PC-3 (cell line): Measurements from ENCODE around the gene CELA1.
"Not testable (repeated sequence)": the region's sequence is repeated elsewhere in the genome, so short reads cannot be mapped to it uniquely, and the experiment has no call there.

ENCODE experiments used
- EZH2 ChIP-seq: fragments of 300-600 bp; sonication (generic); IDR thresholded peaks from one replicate; pipeline ENCODE4 v1.6.1; 2017; ENCODE audit warnings: antibody characterized with exemption, mild to moderate bottlenecking, low read length; ENCODE audit not compliant: unreplicated experiment
- TF ChIP-seq, protein P1 (sequence below): fragments of 300-600 bp; sonication (generic); conservative IDR thresholded peaks from 2 replicates; pipeline ENCODE4 v1.5.1; 2017; ENCODE audit warnings: antibody characterized with exemption, low read depth, mild to moderate bottlenecking, low read length

DNA sequence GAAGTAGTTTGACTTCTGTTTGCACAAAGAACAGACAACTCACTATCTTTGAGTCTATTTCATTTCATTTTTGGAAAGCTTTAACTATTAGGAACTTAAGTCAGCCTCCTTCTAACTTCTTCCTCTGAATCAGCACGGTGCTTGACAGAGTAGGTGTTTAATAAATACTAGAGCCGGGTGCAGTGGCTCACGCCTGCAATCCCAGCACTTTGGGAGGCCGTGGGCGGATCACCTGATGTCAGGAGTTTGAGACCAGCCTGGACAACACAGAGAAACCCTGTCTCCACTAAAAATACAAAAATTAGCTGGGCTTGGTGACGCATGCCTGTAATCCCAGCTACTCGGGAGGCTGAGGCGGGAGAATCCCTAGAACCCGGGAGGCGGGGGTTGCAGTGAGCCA lies 45.7 kb downstream of the CELA1 start:
- TF ChIP-seq, protein P1, sequence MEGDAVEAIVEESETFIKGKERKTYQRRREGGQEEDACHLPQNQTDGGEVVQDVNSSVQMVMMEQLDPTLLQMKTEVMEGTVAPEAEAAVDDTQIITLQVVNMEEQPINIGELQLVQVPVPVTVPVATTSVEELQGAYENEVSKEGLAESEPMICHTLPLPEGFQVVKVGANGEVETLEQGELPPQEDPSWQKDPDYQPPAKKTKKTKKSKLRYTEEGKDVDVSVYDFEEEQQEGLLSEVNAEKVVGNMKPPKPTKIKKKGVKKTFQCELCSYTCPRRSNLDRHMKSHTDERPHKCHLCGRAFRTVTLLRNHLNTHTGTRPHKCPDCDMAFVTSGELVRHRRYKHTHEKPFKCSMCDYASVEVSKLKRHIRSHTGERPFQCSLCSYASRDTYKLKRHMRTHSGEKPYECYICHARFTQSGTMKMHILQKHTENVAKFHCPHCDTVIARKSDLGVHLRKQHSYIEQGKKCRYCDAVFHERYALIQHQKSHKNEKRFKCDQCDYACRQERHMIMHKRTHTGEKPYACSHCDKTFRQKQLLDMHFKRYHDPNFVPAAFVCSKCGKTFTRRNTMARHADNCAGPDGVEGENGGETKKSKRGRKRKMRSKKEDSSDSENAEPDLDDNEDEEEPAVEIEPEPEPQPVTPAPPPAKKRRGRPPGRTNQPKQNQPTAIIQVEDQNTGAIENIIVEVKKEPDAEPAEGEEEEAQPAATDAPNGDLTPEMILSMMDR = not testable (repeated sequence)
- not testable (repeated sequence) for TF ChIP-seq EZH2
